Activated CD4-positive, alpha-beta T cell treated with anti-CD3 and anti-CD28 coated beads for 24 hours (primary cell): Measurements from ENCODE around the gene PEAK1.

Source experiments
- DNase-seq, 2 donors: peaks; one replicate each; pipeline ENCODE4 v3.0.0-alpha.2; 2020; ENCODE audit warnings: low read depth in 2 of 2

PEAK1 gene

GRCh38 chr15:77400258-77400657 is 19.6 kb downstream of the PEAK1 start:
- DNase-seq: no peak

GRCh38 chr15:77398927-77399326 is 21.0 kb downstream of the PEAK1 start:
- no peak for DNase-seq

- DNase-seq: no peak
Observed at GRCh38 chr15:77396692-77397091, 23.2 kb downstream of the PEAK1 start.

- DNase-seq: no peak
Observed at GRCh38 chr15:77395013-77395774, 24.7 kb downstream of the PEAK1 start.

- DNase-seq: no peak
Observed at GRCh38 chr15:77393471-77393840, 26.4 kb downstream of the PEAK1 start.

- DNase-seq: no peak
Observed at GRCh38 chr15:77392762-77393470, 27.0 kb downstream of the PEAK1 start.

GRCh38 chr15:77391372-77391951 is 28.4 kb downstream of the PEAK1 start:
- DNase-seq: no peak

GRCh38 chr15:77387365-77388105 is 32.4 kb downstream of the PEAK1 start:
- DNase-seq: no peak

GRCh38 chr15:77386626-77387025 is 33.3 kb downstream of the PEAK1 start:
- DNase-seq: no peak

- no peak for DNase-seq
Observed at GRCh38 chr15:77384589-77385359, 35.1 kb downstream of the PEAK1 start.

GRCh38 chr15:77384086-77384485 is 35.8 kb downstream of the PEAK1 start:
- DNase-seq: no peak

- no peak for DNase-seq
Observed at GRCh38 chr15:77380033-77380432, 39.9 kb downstream of the PEAK1 start.

GRCh38 chr15:77376770-77377169 is 43.1 kb downstream of the PEAK1 start:
- no peak for DNase-seq

- no peak for DNase-seq
Observed at GRCh38 chr15:77375133-77375532, 44.8 kb downstream of the PEAK1 start.

- no peak for DNase-seq
Observed at GRCh38 chr15:77373441-77373840, 46.5 kb downstream of the PEAK1 start.

- DNase-seq: no peak
Observed at GRCh38 chr15:77371850-77372563, 47.9 kb downstream of the PEAK1 start.

- no peak for DNase-seq
Observed at GRCh38 chr15:77370580-77370979, 49.3 kb downstream of the PEAK1 start.

- no peak for DNase-seq
Observed at GRCh38 chr15:77369168-77369567, 50.7 kb downstream of the PEAK1 start.

GRCh38 chr15:77367631-77368030 is 52.3 kb downstream of the PEAK1 start:
- no peak for DNase-seq

GRCh38 chr15:77361456-77361855 is 58.4 kb downstream of the PEAK1 start:
- no peak for DNase-seq
